ENCODE measurements around the gene TMEM95. TPM values are rescaled to one million over a fixed set of nuclear protein-coding genes. Genes with fewer than 3 reads are reported as not detected.
"Not testable (repeated sequence)": the region's sequence is repeated elsewhere in the genome, so short reads cannot be mapped to it uniquely, and the experiment has no call there.

TMEM95 gene
- total RNA-seq, 1 experiment from 2014 or later = not detected

GRCh38 chr17:7323731-7324437 is 31.1 kb upstream of the TMEM95 start:
- DNase-seq (ENCODE audit: low spot score) = no peak

GRCh38 chr17:7324438-7324779 is 30.5 kb upstream of the TMEM95 start:
- DNase-seq (ENCODE audit: low spot score) = no peak

GRCh38 chr17:7325031-7325528 is 29.9 kb upstream of the TMEM95 start:
- no peak for DNase-seq (ENCODE audit: low spot score)

- no peak for DNase-seq (ENCODE audit: low spot score)
Measured at GRCh38 chr17:7326186-7326585, 28.8 kb upstream of the TMEM95 start.

GRCh38 chr17:7327056-7327455 is 27.9 kb upstream of the TMEM95 start:
- DNase-seq (ENCODE audit: low spot score) = no peak

- no peak for DNase-seq (ENCODE audit: low spot score)
Measured at GRCh38 chr17:7327501-7327900, 27.5 kb upstream of the TMEM95 start.

GRCh38 chr17:7328009-7328408 is 26.9 kb upstream of the TMEM95 start:
- no peak for DNase-seq (ENCODE audit: low spot score)

- no peak for DNase-seq (ENCODE audit: low spot score)
Measured at GRCh38 chr17:7328840-7329373, 26.0 kb upstream of the TMEM95 start, which contains the start of gene NEURL4. Gene NEURL4 (minus strand): TSS chr17:7329335. CDS start chr17:7329312, 23 bp downstream.

GRCh38 chr17:7329374-7329996 is 25.5 kb upstream of the TMEM95 start:
- peak; percentile 98 for DNase-seq (ENCODE audit: low spot score)

GRCh38 chr17:7329997-7330637 is 24.8 kb upstream of the TMEM95 start:
- DNase-seq (ENCODE audit: low spot score) = peak; percentile 81

- no peak for DNase-seq (ENCODE audit: low spot score)
Measured at GRCh38 chr17:7330638-7331015, 24.3 kb upstream of the TMEM95 start.

- DNase-seq (ENCODE audit: low spot score) = no peak
Measured at GRCh38 chr17:7332111-7332510, 22.8 kb upstream of the TMEM95 start.

- not testable (repeated sequence) for DNase-seq (ENCODE audit: low spot score)
Measured at GRCh38 chr17:7332600-7333069, 22.3 kb upstream of the TMEM95 start.

GRCh38 chr17:7334938-7335538 is 19.9 kb upstream of the TMEM95 start:
- DNase-seq (ENCODE audit: low spot score) = no peak

GRCh38 chr17:7335765-7336164 is 19.2 kb upstream of the TMEM95 start:
- DNase-seq (ENCODE audit: low spot score) = not testable (repeated sequence)

- DNase-seq (ENCODE audit: low spot score) = no peak
Measured at GRCh38 chr17:7336240-7337175, 18.4 kb upstream of the TMEM95 start, which contains the start of gene ACAP1. Gene ACAP1 (plus strand): TSS chr17:7336529. CDS start chr17:7336735, 206 bp downstream.

- DNase-seq (ENCODE audit: low spot score) = not testable (repeated sequence)
Measured at GRCh38 chr17:7337600-7337999, 17.4 kb upstream of the TMEM95 start.

- no peak for DNase-seq (ENCODE audit: low spot score)
Measured at GRCh38 chr17:7340179-7340578, 14.8 kb upstream of the TMEM95 start.

- no peak for DNase-seq (ENCODE audit: low spot score)
Measured at GRCh38 chr17:7341842-7342241, 13.1 kb upstream of the TMEM95 start.

GRCh38 chr17:7343250-7343649 is 11.7 kb upstream of the TMEM95 start:
- DNase-seq (ENCODE audit: low spot score) = no peak
